Hematopoietic multipotent progenitor cell treated with erythropoietin and hydrocortisone succinate and interleukin-3 and kit ligand, for 8 days (in vitro differentiated cells): ENCODE data around the gene TMEM178B.
"Not testable (repeated sequence)": the region's sequence is repeated elsewhere in the genome, so short reads cannot be mapped to it uniquely, and the experiment has no call there.

Source experiments
- DNase-seq: peaks from one replicate; pipeline ENCODE4 v3.0.0-alpha.2; 2015

The TMEM178B gene

DNA sequence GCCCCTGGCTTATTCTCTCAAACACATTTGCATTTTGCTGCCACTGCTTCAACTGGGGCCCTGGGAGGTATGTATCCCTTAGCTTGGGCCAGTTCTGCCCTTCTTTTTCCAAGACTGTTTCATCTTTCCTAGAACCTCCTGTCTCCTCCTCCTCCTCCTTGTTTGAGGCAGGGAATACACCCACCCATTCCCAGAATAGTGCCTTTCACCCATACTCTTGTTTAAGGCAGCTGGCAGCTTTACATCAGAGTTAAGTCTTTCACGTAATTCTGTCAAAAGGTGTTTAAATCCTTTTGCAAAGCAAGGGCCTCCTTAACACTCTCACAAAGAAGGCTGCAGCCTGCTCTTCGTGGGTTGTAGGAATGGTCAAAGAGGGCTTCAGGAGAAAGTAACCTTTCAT lies 326.5 kb downstream of the TMEM178B start:
- DNase-seq: no peak

DNA sequence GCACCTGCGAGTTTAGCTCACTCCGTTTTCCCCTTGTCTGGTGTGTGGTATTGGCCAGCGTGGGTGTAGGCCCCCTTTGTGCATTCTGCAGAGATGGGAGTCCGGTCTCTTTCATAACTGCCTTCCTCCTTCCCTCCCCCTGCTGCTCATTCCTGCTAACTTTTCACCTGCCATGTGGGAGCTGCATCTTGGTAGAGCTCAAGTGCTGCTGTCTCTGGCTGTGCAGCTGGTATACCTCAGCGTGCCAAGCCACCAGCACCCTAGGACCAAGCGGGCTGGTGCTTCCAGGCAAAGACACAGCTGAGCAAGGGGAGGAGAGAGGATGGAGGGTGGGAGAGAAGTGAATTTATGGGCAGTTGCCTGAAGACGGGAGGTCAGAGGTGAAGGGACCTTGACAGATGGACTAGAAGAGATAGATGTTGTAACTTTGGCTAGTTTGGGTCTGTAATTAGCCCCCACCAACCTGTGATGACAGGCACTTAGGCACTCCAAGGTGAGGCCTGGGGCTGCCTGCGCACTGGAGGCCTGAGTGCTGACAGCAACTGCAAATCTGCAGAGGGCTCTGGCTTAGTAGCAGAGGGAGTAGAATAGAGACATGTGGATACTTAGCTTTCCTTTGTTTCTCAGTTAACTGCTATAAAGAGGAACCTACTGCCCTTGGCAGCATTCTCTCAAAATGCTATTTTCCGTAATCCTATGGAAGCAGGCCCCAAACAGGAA lies 328.6 kb downstream of the TMEM178B start:
- no peak for DNase-seq

- not testable (repeated sequence) for DNase-seq
Measured at GRCh38 chr7:141403846-141404245, 330.0 kb downstream of the TMEM178B start.

- DNase-seq: no peak
Measured at GRCh38 chr7:141406347-141406746, 332.5 kb downstream of the TMEM178B start.

GRCh38 chr7:141407893-141408292 lies 334.0 kb downstream of the TMEM178B start:
- DNase-seq: no peak

DNA sequence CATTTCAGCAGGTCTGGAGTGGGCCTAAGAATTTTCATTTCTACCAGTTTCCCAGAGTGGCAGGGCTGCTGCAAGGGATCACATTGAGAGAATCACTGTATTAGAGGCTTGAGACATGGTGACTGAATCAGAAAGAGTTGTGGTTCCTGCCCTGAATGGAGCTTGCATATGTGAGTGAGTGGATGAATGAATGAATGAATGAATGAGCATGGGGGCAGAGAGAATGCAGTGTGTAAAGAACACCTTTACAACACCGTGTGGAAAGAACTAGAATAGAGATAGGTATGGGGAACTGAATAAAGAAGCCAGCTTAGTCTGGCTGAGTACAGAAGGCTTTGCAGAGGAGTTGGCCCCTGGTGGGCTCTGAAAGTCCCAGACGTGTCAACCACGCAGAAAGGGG lies 334.6 kb downstream of the TMEM178B start:
- no peak for DNase-seq

- DNase-seq: no peak
Measured at GRCh38 chr7:141409219-141409618, 335.4 kb downstream of the TMEM178B start.

- DNase-seq: no peak
Measured at GRCh38 chr7:141409801-141410329, 336.0 kb downstream of the TMEM178B start.

DNA sequence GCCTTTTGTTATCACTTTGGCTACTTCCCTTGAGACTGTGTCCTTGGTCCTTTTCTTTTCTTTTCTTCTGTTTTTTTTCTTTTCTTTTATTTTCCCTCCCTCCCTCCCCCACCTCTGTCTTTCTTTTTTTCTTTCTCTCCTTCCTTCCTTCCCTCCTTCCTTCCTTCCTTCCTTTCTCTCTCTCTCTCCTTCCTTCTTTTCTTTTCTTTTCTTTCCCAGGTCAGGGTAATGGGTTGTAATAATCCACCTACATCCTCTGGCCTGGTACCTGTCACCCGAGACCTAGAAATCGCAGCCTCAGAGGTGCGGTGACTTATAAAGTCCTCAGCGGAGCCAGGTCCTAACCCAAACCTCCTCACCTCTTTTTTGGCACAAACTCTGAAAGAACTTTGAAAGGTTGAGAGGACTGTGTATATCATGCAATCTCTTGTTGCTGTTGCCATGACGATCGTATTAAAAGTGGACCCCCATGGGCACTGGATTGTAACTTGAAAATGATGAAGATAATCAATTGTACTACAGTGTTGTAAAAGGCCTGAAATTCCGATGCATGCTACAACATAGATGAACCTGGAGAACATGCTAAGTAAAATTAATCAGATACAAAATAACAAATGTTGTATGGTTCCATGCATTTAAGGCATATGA lies 336.6 kb downstream of the TMEM178B start:
- DNase-seq: no peak

GRCh38 chr7:141411133-141411532 lies 337.3 kb downstream of the TMEM178B start:
- no peak for DNase-seq

DNA sequence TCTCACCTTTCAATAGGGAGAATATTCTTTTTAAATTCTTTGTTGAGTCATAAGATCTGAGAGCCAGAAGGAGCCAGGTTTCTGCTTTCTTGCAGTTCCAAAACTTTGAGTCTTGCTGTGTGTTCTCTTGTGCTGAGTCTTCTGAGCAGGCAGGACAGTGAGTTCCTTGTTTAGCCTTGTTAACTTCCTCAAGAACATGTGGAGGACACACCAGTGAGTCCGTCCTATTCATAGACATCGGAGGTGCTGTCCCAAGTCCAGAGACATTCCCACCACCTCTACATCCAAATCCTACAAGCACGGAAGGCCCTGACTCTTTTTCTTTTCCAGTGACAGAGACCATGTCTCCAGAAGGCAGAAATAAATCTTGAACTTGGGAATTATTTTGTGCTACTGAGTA lies 342.1 kb downstream of the TMEM178B start:
- no peak for DNase-seq

DNA sequence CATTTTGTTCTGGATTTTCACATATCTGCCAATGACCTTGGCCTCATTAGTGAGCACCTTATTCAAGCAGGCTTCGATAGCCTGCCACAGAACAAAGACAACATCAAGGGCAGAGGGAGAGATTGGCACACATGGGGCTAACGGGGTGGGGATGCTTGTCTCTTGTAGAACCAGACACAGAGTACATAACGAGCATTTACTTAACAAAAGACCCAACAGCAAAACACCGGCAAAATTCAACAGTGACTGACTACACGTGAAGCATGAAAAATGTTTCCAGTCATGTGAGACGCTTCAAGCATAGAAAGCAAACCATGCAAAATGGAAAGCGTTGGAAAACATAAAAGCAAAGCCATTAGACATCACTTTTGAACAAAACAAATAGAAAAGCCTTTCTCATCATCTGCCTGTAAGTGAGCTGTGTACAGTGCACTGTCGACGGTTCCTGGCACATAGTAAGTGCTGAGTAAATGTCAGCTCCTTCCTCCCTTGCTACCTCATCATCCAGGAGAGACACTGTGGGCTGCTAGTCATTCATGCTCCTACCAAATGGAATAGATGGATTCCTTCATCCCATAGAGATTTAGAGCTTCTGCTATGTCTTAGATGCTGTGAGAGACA lies 342.9 kb downstream of the TMEM178B start:
- no peak for DNase-seq

DNA sequence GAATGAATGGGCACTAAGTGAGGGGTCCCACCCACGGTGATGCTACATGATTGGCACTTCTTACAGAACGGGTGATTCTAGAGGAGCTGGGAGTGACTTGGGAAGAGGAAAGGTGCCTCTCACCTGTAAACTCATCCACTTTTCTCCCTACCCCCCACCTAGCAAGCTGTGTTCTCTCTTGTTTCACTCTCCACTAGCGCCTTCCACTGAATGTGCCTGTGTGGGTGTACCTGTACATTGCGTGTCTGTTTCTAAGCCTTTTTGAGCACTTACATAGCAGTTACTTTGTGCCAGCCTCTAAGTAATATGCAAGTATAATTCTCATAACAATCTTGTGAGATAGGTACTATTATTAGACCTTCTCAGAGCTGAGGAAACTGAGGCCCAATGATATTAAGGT lies 343.6 kb downstream of the TMEM178B start:
- no peak for DNase-seq

DNA sequence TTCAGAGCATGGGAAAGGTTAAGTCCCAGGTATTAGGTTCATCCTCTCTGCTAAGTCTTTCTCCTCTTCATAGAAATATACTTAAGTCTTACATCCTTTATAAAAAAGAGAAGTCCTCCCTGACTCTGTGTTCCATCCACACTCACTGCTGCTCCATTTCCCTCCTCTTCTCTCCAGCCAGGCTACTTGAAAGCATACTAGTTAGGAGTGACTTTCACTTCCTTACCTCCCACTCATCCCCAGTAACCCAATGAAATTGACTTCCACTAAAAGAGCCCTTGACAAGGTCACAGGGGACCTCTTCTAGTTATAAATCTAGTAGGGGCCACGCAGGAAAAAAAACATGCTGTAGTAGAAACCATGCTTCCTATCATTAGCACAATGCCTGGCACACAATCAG lies 344.2 kb downstream of the TMEM178B start:
- no peak for DNase-seq

- DNase-seq: no peak
Measured at GRCh38 chr7:141421306-141421705, 347.4 kb downstream of the TMEM178B start.

DNA sequence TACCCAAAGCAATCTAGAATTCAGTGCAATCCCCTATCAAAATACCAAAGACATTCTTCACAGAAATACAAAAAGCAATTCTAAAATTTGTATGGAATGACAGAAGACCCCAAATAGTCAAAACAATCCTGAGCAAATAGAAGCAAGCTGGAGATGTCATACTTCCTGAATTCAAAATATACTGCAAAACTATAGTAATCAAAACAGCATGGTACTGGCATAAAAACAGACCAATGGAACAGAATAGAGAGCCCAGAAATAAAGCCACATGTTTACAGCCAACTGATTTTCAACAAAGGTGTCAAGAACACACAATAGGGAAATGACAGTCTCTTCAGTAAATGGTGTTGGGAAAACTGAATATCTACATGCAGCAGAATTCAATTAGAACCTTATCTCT lies 353.3 kb downstream of the TMEM178B start:
- DNase-seq: no peak

- DNase-seq: no peak
Measured at GRCh38 chr7:141430455-141431139, 356.7 kb downstream of the TMEM178B start.

GRCh38 chr7:141431140-141431479 lies 357.2 kb downstream of the TMEM178B start:
- no peak for DNase-seq

GRCh38 chr7:141431711-141432110 lies 357.8 kb downstream of the TMEM178B start:
- DNase-seq: no peak

DNA sequence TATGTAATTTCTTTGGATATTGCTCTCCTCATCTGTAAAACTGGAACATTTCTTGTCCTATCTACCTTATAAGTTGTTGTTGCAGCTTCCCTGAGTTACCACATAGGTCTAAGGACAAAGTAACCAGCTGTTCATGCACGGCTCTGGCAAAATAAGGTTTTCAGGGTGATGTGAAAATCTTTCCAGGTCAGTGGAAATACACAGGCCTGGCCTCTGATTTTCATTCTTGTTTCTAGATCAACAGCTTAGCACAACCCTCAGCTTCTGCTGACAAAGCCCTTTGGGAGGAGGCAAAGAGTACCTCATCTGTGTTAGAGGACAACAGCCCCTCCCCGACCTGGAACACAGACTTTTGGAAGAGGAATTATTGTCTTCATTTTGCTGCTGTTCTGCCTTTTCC lies 359.8 kb downstream of the TMEM178B start:
- no peak for DNase-seq

- DNase-seq: no peak
Measured at GRCh38 chr7:141436139-141436538, 362.3 kb downstream of the TMEM178B start.

DNA sequence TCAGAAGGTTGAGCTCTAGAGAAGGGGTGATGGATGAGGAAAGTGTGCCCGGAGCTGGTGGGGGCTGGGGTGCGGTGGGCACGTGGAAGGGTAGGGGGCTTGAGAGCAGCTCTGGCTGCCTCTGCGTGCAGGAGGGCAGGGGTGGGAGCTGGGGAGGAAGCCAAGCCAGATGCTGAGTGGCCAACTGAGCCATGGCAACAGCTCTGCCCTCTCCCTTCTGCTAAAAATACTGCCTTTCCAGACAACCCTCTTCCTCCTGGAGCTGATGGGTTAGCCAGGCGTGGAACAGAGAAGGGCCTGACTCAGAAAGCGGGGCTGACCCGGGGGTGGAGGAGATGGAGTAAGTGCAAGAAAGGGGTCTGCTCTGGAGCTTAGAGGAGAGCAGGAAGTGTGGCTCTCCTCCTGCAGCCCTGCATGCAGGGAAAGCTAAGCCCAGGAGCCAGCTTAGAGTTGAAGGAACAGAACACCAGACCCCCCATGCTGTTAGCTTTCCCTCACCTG lies 362.8 kb downstream of the TMEM178B start:
- DNase-seq: no peak

DNA sequence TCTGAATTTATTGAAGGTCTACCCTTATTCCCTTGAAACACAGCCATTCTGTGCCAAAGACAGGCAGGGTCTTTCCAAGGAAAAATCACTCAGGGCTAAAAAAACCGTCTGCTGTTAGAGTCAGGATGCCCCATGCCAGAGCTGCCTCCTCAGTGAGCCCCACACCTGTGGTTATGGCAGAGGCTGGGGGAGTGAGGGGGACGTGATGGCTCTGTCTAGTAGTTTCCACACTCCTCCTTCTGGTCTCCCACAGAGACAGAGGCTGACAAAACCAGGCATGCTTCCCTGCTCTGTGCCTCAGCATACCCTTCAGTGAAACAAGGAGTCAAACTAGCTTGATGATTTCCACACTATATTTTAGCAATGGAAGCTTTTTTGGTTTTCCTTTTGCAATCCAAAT lies 365.3 kb downstream of the TMEM178B start:
- DNase-seq: no peak
